GM18867 (cell line): ENCODE measurements around the gene PDE4D.

Experiments
- ATAC-seq: cut with Tn5 transposase; IDR thresholded peaks from one replicate; pipeline ENCODE4 v1.9.1; 2021; ENCODE audit warnings: mild to moderate bottlenecking, moderate library complexity; ENCODE audit not compliant: unreplicated experiment

The PDE4D gene

GRCh38 chr5:59193616-59194319 is 699.8 kb downstream of the PDE4D start:
- ATAC-seq = no peak

GRCh38 chr5:59190746-59191145 is 702.8 kb downstream of the PDE4D start:
- ATAC-seq = no peak

GRCh38 chr5:59189472-59190244 is 703.9 kb downstream of the PDE4D start:
- no peak for ATAC-seq

- peak; percentile 80 for ATAC-seq
Observed at GRCh38 chr5:59188419-59189225, 704.9 kb downstream of the PDE4D start.

- peak; percentile 48 for ATAC-seq
Observed at GRCh38 chr5:59187857-59188256, 705.7 kb downstream of the PDE4D start.

- no peak for ATAC-seq
Observed at GRCh38 chr5:59186623-59187022, 706.9 kb downstream of the PDE4D start.

- peak; percentile 35 for ATAC-seq
Observed at GRCh38 chr5:59185757-59186385, 707.7 kb downstream of the PDE4D start.

GRCh38 chr5:59184769-59185168 is 708.8 kb downstream of the PDE4D start:
- ATAC-seq = no peak

GRCh38 chr5:59182760-59183159 is 710.8 kb downstream of the PDE4D start:
- no peak for ATAC-seq

GRCh38 chr5:59180515-59180914 is 713.0 kb downstream of the PDE4D start:
- ATAC-seq = peak; percentile 89

GRCh38 chr5:59179704-59180103 is 713.8 kb downstream of the PDE4D start:
- ATAC-seq = no peak

GRCh38 chr5:59178482-59178881 is 715.0 kb downstream of the PDE4D start:
- ATAC-seq = peak; percentile 16

- ATAC-seq = peak; percentile 35
Observed at GRCh38 chr5:59178071-59178470, 715.5 kb downstream of the PDE4D start.

GRCh38 chr5:59177644-59178043 is 715.9 kb downstream of the PDE4D start:
- ATAC-seq = no peak

GRCh38 chr5:59174248-59174844 is 719.2 kb downstream of the PDE4D start:
- peak; percentile 61 for ATAC-seq

- no peak for ATAC-seq
Observed at GRCh38 chr5:59173578-59173977, 719.9 kb downstream of the PDE4D start.

- ATAC-seq = no peak
Observed at GRCh38 chr5:59171131-59171530, 722.4 kb downstream of the PDE4D start.

- no peak for ATAC-seq
Observed at GRCh38 chr5:59169768-59170150, 723.8 kb downstream of the PDE4D start.

GRCh38 chr5:59169081-59169767 is 724.3 kb downstream of the PDE4D start:
- no peak for ATAC-seq

- no peak for ATAC-seq
Observed at GRCh38 chr5:59168067-59168466, 725.5 kb downstream of the PDE4D start.
